Measurements from ENCODE around the gene FRMD3. TPM values are rescaled to one million over a fixed set of nuclear protein-coding genes. Genes with fewer than 3 reads are reported as not detected.

Gene FRMD3
- total RNA-seq, 1 donor from 2014 or later, result 1.9 TPM

GRCh38 chr9:83468821-83469220 lies 69.4 kb downstream of the FRMD3 start:
- peaks cover 2% of the 10 kb centered on the region for H3K27me3 Mint-ChIP-seq (ENCODE audit: insufficient read depth, low read depth)
- H3K4me2 ChIP-seq, result no peak overlapping the region
- no peaks in the 10 kb centered on the region for H3K27me3 ChIP-seq

GRCh38 chr9:83466877-83467276 lies 71.3 kb downstream of the FRMD3 start:
- peaks cover 2% of the 10 kb centered on the region for H3K27me3 Mint-ChIP-seq (ENCODE audit: insufficient read depth, low read depth)
- H3K9me3 ChIP-seq (ENCODE audit: low read depth), result no peaks in the 10 kb centered on the region
- DNase-seq (ENCODE audit: low spot score), result no peak
- H3K4me3 ChIP-seq, result no peak overlapping the region
- H4K20me1 ChIP-seq (ENCODE audit: low read depth), result no peaks in the 10 kb centered on the region
- H2AFZ ChIP-seq (replicated peaks), result no peak overlapping the region
- no peaks in the 10 kb centered on the region for H3K9me3 Mint-ChIP-seq
- H3K4me1 Mint-ChIP-seq, result peaks cover 27% of the 10 kb centered on the region
- no peak overlapping the region for H3K4me3 Mint-ChIP-seq
- H3K27ac Mint-ChIP-seq, result no peak overlapping the region
- H3K36me3 Mint-ChIP-seq, result no peaks in the 10 kb centered on the region
- H3F3A ChIP-seq (ENCODE audit: low read depth), result peaks cover 9% of the 10 kb centered on the region
- H3K79me2 ChIP-seq (ENCODE audit: low read depth), result no peaks in the 10 kb centered on the region
- H3K4me2 ChIP-seq, result peak overlapping the region; percentile 43
- no peak overlapping the region for H3K27ac ChIP-seq
- H3K9ac ChIP-seq, result no peak overlapping the region
- no peaks in the 10 kb centered on the region for H3K36me3 ChIP-seq
- TF ChIP-seq EZH2phosphoT487 (IDR thresholded peaks at IDR 0.05) (no peak), CTCF (IDR thresholded peaks at IDR 0.05) (no peak), EZH2 (IDR thresholded peaks at IDR 0.05) (no peak)
- H3K27me3 ChIP-seq, result no peaks in the 10 kb centered on the region
- H3K4me1 ChIP-seq, result peaks cover 28% of the 10 kb centered on the region

More at GRCh38 chr9:83468821-83469220, 69.4 kb downstream of the FRMD3 start:
- H3F3A ChIP-seq (ENCODE audit: low read depth), result peaks cover 9% of the 10 kb centered on the region
- no peak overlapping the region for H3K27ac Mint-ChIP-seq
- peaks cover 28% of the 10 kb centered on the region for H3K4me1 ChIP-seq
- no peak overlapping the region for H3K4me3 ChIP-seq
- H2AFZ ChIP-seq (replicated peaks), result no peak overlapping the region
- DNase-seq (ENCODE audit: low spot score), result no peak
- no peaks in the 10 kb centered on the region for H4K20me1 ChIP-seq (ENCODE audit: low read depth)
- no peaks in the 10 kb centered on the region for H3K36me3 Mint-ChIP-seq
- TF ChIP-seq EZH2 (IDR thresholded peaks at IDR 0.05), result no peak
- TF ChIP-seq EZH2phosphoT487 (IDR thresholded peaks at IDR 0.05), result no peak
- no peak for TF ChIP-seq CTCF (IDR thresholded peaks at IDR 0.05)
- no peak overlapping the region for H3K4me3 Mint-ChIP-seq
- no peaks in the 10 kb centered on the region for H3K9me3 Mint-ChIP-seq
- no peaks in the 10 kb centered on the region for H3K36me3 ChIP-seq
- H3K9me3 ChIP-seq (ENCODE audit: low read depth), result no peaks in the 10 kb centered on the region
- H3K4me1 Mint-ChIP-seq, result peaks cover 22% of the 10 kb centered on the region
- H3K79me2 ChIP-seq (ENCODE audit: low read depth), result no peaks in the 10 kb centered on the region
- no peak overlapping the region for H3K9ac ChIP-seq
- no peak overlapping the region for H3K27ac ChIP-seq

- Mint-ChIP-seq H3K4me3 (no peak overlapping the region), H3K27me3 (ENCODE audit: insufficient read depth, low read depth) (peaks cover 2% of the 10 kb centered on the region), H3K27ac (no peak overlapping the region), H3K9me3 (peaks cover under 1% of the 10 kb centered on the region), H3K36me3 (peaks cover under 1% of the 10 kb centered on the region), H3K4me1 (peaks cover 27% of the 10 kb centered on the region)
- H3K27ac ChIP-seq, result no peak overlapping the region
- H3K4me2 ChIP-seq, result no peak overlapping the region
- H3K27me3 ChIP-seq, result no peaks in the 10 kb centered on the region
- peaks cover 28% of the 10 kb centered on the region for H3K4me1 ChIP-seq
- no peak overlapping the region for H3K9ac ChIP-seq
- H3F3A ChIP-seq (ENCODE audit: low read depth), result peaks cover 9% of the 10 kb centered on the region
- H3K36me3 ChIP-seq, result no peaks in the 10 kb centered on the region
- H3K79me2 ChIP-seq (ENCODE audit: low read depth), result no peaks in the 10 kb centered on the region
- no peaks in the 10 kb centered on the region for H4K20me1 ChIP-seq (ENCODE audit: low read depth)
- no peak overlapping the region for H3K4me3 ChIP-seq
- TF ChIP-seq EZH2 (IDR thresholded peaks at IDR 0.05) (no peak), CTCF (IDR thresholded peaks at IDR 0.05) (no peak), EZH2phosphoT487 (IDR thresholded peaks at IDR 0.05) (no peak)
- H3K9me3 ChIP-seq (ENCODE audit: low read depth), result no peaks in the 10 kb centered on the region
- H2AFZ ChIP-seq (replicated peaks), result peak overlapping the region; percentile 58
- DNase-seq (ENCODE audit: low spot score), result no peak
Observed at GRCh38 chr9:83466351-83466750, 71.8 kb downstream of the FRMD3 start.
